ENCODE data around the gene TBC1D22B.

DNA sequence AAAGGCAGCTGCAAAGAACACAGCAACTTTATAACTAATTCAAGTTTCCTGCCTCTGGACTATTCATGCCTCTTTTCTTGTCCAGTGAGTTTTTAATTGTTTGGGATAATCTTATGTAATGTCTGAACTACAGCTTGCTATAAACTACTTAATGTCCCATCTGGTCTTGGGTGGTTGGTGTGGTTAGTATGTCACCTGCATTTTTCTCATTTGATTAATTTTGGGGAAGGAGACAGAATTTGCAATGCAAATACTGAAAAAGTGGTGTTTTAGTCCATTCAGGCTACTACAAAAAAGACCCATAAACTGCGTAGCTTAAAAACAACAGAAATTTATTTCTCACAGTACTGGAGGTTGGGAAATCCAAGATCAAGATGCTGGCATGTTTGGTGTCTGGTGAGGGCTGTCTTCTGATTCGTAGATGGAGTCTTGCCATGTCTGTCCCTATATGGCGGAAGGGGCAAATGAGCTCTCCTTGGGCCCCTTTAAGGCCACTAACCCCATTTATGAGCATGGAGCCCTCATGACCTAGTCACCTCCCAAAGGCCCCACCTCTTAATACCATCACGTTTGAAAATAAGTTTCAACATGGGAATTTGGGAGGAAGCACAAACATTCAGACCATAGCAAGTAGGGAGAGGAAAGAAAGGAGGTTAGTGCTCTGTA, 118.6 kb downstream of the TBC1D22B start:
- TF ChIP-seq GATA2 (IDR thresholded peaks at IDR 0.05; ENCODE audit: low read depth, low read length) = no peak
- no peak for TF ChIP-seq GATA3 (IDR thresholded peaks at IDR 0.05; ENCODE audit: low read depth, low read length)
